Spleen (tissue), 7 donors: ENCODE data around the gene TMEM89.

Experiments
- CTCF ChIP-seq, 11 experiments: fragments of 200-600 bp in 7 of 11; fragments of 450-650 bp in 4 of 11; sonication (generic) in 4 of 11; IDR thresholded peaks in 8 of 11; conservative IDR thresholded peaks in 3 of 11; 1 replicate in 7 of 11; 2 replicates in 4 of 11; pipeline versions ENCODE4 v1.4.0 to v1.8.0; 2016 to 2021; ENCODE audit warnings: antibody characterized with exemption in 11 of 11, inconsistent platforms in 4 of 11, mild to moderate bottlenecking in 1 of 11
- POLR2A ChIP-seq, 3 donors: fragments of 450-650 bp; IDR thresholded peaks; one replicate each; pipeline ENCODE4 v1.5.1; 2017; ENCODE audit warnings: antibody characterized with exemption in 3 of 3, mild to moderate bottlenecking in 1 of 3
- donor health status: DM: no; HTN: no; CAD: no; lungs with moderate emphysema.
- donor health status: DM: no; HTN: no; CAD: no.
- donor health status: DM: no; HTN: no; CAD: no.

DNA sequence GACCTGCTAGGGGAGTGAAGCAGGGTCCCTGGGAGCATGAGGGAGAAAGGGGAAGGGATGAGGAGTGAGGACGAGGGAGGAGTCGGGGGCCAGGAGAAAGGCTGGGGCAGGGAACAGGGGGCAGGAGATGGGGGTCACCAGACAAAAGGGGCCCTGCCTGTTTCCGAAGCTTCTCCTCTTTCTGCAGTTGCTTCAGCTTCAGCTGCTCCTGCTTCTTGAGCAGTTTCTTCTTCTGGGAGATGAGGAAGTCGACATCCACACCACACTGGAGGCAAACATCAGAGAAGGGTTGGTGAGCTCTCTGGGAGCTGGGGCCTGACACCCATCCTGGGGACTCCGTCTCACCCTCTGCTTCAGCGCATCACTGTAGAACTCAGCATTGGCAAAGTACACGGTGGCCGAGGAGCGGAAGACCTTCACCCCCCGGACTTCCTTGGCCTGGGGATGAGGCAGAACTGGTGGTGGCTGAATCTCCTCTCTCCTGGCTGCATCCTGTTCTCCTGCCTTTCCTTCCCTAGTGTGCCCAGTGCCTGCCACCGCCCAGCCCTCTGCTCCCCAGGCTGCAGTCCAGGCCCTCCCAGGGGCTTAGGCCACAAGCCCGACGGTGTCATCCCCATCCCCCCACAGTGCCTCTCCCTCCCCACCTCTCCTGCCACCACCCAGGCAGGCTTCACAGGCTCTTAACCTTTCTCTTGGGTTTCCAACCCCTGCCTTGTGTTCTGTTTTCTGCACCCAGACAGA is 6.9 kb upstream of the TMEM89 start:
- TF ChIP-seq CTCF (IDR thresholded peaks at IDR 0.05 in 8 of 11, conservative IDR thresholded peaks at IDR 0.05 in 3 of 11): no peak
- TF ChIP-seq POLR2A (IDR thresholded peaks at IDR 0.05): no peak
